ENCODE data around the gene PROC.

DNA sequence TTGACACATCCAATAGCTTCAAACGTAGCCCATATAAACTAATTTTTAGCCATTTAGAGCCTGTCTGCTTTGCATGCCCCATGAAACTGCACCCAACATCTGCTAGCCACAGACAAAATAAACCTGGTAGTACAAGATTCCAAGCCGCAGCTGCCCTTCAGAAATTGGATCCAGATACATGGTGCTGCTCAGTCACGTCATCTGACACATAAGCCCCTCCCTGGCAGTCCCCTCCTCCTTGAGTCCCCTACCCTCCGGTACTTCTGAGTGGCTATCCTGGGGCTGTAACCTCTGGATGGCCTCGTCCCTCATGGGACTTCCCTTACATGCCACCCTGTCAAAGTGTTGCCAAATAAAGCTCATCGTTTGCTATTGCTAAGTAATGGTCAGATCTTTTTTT, 33.8 kb downstream of the PROC start:
- TF ChIP-seq, protein P1, sequence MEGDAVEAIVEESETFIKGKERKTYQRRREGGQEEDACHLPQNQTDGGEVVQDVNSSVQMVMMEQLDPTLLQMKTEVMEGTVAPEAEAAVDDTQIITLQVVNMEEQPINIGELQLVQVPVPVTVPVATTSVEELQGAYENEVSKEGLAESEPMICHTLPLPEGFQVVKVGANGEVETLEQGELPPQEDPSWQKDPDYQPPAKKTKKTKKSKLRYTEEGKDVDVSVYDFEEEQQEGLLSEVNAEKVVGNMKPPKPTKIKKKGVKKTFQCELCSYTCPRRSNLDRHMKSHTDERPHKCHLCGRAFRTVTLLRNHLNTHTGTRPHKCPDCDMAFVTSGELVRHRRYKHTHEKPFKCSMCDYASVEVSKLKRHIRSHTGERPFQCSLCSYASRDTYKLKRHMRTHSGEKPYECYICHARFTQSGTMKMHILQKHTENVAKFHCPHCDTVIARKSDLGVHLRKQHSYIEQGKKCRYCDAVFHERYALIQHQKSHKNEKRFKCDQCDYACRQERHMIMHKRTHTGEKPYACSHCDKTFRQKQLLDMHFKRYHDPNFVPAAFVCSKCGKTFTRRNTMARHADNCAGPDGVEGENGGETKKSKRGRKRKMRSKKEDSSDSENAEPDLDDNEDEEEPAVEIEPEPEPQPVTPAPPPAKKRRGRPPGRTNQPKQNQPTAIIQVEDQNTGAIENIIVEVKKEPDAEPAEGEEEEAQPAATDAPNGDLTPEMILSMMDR (IDR thresholded peaks at IDR 0.05): no peak
- no peak for TF ChIP-seq REST (IDR thresholded peaks at IDR 0.05; ENCODE audit: insufficient read depth in 1 of 2, low read depth in 2 of 2, low read length in 1 of 2)

All from Panc1 (cell line).